ENCODE measurements around the gene GPR39. TPM values are rescaled to one million over a fixed set of nuclear protein-coding genes. Genes with fewer than 3 reads are reported as not detected.

GPR39 gene
- total and polyA plus RNA-seq, 9 donors, result 0.08 to 2.0 (median 0.42) TPM; not detected in 2

DNA sequence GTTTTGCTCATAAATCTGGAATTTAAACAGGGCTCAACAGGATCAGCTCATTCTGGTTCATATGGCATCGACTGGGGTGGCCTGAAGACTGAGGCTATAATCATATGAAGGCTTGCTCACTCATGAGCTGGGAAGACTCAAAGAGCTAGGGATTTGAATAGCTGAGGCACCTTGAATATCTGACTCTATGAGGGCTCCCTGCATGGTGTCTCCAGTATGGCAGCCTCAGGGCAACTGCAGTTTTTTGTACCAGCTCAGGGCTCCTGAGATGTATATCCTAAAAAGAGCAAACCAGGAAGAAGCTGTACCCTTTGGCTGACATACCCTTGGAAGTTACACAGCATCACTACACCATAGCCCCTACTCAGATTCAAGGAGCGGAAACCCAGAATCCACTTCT lies 15.3 kb upstream of the GPR39 start:
- Histone ChIP-seq H3K27me3 (no peaks in the 10 kb centered on the region), H3K4me3 (no peak overlapping the region), H3K27ac (no peak overlapping the region), H3K36me3 (no peaks in the 10 kb centered on the region), H3K9me3 (no peaks in the 10 kb centered on the region), H3K4me1 (ENCODE audit: insufficient read depth) (no peaks in the 10 kb centered on the region)
- DNase-seq, result no peak
- TF ChIP-seq EP300 (IDR thresholded peaks at IDR 0.05) (no peak), POLR2A (IDR thresholded peaks at IDR 0.05) (no peak)
- TF ChIP-seq, protein P1, sequence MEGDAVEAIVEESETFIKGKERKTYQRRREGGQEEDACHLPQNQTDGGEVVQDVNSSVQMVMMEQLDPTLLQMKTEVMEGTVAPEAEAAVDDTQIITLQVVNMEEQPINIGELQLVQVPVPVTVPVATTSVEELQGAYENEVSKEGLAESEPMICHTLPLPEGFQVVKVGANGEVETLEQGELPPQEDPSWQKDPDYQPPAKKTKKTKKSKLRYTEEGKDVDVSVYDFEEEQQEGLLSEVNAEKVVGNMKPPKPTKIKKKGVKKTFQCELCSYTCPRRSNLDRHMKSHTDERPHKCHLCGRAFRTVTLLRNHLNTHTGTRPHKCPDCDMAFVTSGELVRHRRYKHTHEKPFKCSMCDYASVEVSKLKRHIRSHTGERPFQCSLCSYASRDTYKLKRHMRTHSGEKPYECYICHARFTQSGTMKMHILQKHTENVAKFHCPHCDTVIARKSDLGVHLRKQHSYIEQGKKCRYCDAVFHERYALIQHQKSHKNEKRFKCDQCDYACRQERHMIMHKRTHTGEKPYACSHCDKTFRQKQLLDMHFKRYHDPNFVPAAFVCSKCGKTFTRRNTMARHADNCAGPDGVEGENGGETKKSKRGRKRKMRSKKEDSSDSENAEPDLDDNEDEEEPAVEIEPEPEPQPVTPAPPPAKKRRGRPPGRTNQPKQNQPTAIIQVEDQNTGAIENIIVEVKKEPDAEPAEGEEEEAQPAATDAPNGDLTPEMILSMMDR (IDR thresholded peaks at IDR 0.05), result no peak
- intact Hi-C loops (cut with DNase I), result no loop called here
- WGBS, 3 donors, result 83 to 89% (median 85%) methylated on average over 2 of the region's 2 CpGs

DNA sequence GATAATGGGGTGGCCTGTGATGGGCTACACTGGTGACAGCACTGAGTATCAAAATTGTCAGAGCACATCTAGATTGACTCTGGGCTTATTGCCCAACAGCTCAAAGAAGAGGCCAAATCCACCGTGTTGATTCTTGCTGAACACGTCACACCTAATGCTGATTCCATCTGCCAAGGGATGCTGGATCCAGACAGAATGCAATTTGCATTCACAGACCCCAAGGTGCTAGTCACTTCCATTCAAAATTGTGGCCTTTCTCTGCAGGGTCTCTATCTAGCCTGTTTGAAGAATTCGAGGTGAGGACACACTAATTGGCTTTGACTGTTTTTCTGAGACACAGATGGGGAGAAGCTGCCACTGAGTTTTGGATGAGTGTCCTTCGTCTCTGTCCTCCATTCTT lies 13.5 kb upstream of the GPR39 start:
- TF ChIP-seq POLR2A (IDR thresholded peaks at IDR 0.05), result no peak
- TF ChIP-seq EP300 (IDR thresholded peaks at IDR 0.05), result no peak
- TF ChIP-seq, protein P1 (IDR thresholded peaks at IDR 0.05), result no peak
- Histone ChIP-seq H3K36me3 (no peaks in the 10 kb centered on the region), H3K27me3 (no peaks in the 10 kb centered on the region), H3K9me3 (no peaks in the 10 kb centered on the region), H3K4me3 (no peak overlapping the region), H3K4me1 (ENCODE audit: insufficient read depth) (no peaks in the 10 kb centered on the region), H3K27ac (no peak overlapping the region)
- intact Hi-C loops (cut with DNase I), result no loop called here
- WGBS, 3 donors, result 51 to 63% (median 63%) methylated on average over 4 of the region's 4 CpGs
- DNase-seq, result no peak

DNA sequence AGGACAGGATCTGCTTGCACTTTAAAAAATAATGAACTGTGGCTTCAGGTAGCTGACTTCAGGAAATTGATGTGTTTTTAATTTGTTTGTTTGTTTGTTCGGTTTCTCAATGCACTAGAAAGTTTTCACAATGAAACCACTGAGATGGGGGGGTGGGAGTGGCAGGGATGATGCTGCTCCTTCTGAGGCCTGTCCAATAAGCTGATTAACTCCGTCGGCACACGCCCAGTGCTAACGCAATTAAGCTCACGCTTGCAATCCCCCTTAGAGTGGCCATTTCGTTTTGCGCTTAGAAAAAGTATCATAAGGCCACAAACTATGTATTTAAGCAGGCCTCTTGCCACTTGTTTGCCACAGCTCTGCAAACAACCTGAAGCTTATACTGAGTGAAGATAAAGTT lies 12.5 kb upstream of the GPR39 start:
- intact Hi-C loops (cut with DNase I), result no loop called here
- no peak for DNase-seq
- H3K27ac ChIP-seq, result no peak overlapping the region

DNA sequence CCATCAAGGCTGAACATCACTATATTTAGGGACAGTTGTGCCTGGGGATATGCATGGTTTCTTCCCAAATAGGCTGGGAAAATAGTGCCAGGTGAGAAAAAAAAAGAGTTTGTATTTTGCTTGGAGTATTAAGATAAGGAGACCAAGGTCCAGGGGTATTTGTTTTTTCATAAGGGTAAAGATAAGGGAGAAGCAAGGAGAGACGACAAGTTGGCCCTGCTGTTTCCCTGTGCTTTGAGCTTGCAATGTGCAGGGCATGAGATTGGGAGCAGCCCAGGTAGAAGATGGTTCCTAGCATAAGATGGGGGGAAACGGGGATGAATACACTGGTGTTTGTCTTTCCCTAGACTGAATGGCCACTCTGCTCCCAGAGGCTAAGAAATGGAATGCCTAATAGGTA lies 8.8 kb upstream of the GPR39 start:
- Histone ChIP-seq H3K36me3 (no peaks in the 10 kb centered on the region), H3K4me3 (no peak overlapping the region), H3K27ac (no peak overlapping the region), H3K4me1 (ENCODE audit: insufficient read depth) (no peaks in the 10 kb centered on the region), H3K9me3 (no peaks in the 10 kb centered on the region), H3K27me3 (no peaks in the 10 kb centered on the region)
- intact Hi-C loops (cut with DNase I), result no loop called here
- no peak for DNase-seq
- 47 to 56% (median 47%) methylated on average over 2 of the region's 2 CpGs for WGBS, 3 donors
- TF ChIP-seq EP300 (IDR thresholded peaks at IDR 0.05) (no peak), POLR2A (IDR thresholded peaks at IDR 0.05) (no peak)
- TF ChIP-seq, protein P1 (IDR thresholded peaks at IDR 0.05), result no peak

More for the DNA sequence above, 12.5 kb upstream of the GPR39 start:
- Histone ChIP-seq H3K9me3 (no peaks in the 10 kb centered on the region), H3K4me3 (no peak overlapping the region), H3K4me1 (ENCODE audit: insufficient read depth) (no peaks in the 10 kb centered on the region), H3K36me3 (no peaks in the 10 kb centered on the region), H3K27me3 (no peaks in the 10 kb centered on the region)
- TF ChIP-seq, protein P1 (IDR thresholded peaks at IDR 0.05), result no peak
- TF ChIP-seq EP300 (IDR thresholded peaks at IDR 0.05), result no peak
- TF ChIP-seq POLR2A (IDR thresholded peaks at IDR 0.05), result no peak
- 74 to 86% (median 80%) methylated on average over 8 of the region's 8 CpGs for WGBS, 3 donors
